HEK293 (cell line): ENCODE measurements around the gene KDF1.
A peak's percentile ranks its signal among the peaks of the same experiment; 100 is the strongest.

Source experiments
- CTCF ChIA-PET: fragments of 350-600 bp; formaldehyde crosslinking; extraction: SDS; loops from one replicate; lab custom pipeline; 2021; ENCODE audit warnings: antibody characterized with exemption; lab: Yijun Ruan, JAX
- POLR2A ChIA-PET: fragments of 300-600 bp; formaldehyde crosslinking; extraction: SDS; loops from one replicate; lab custom pipeline; 2020; ENCODE audit warnings: antibody characterized with exemption, inconsistent platforms; lab: Yijun Ruan, JAX
- H3K27ac ChIP-seq: fragments of 200-500 bp; sonication (Bioruptor generic); 2 replicates; pipeline ENCODE4 v1.5.1; 2014; ENCODE audit warnings: low read depth, low read length, control low read depth, inconsistent platforms; ENCODE audit errors: extremely low read depth
- H3K36me3 ChIP-seq, 2 experiments: fragments of 200-500 bp in 1 of 2; sonication (Bioruptor generic) in 1 of 2; 1 replicate in 1 of 2; 2 replicates in 1 of 2; pipeline ENCODE4 v1.5.1; 2014 to 2017; ENCODE audit warnings: inconsistent platforms in 2 of 2, low read length in 2 of 2; ENCODE audit not compliant: control insufficient read depth in 2 of 2, insufficient read depth in 1 of 2
- H3K4me1 ChIP-seq: fragments of 200-500 bp; sonication (Bioruptor generic); 2 replicates; pipeline ENCODE4 v1.5.1; 2014; ENCODE audit warnings: mild to moderate bottlenecking, low read length, inconsistent platforms; ENCODE audit not compliant: control insufficient read depth, insufficient read depth
- H3K4me3 ChIP-seq: 2 replicates; pipeline ENCODE4 v1.5.1; 2011; ENCODE audit warnings: low read depth, mild to moderate bottlenecking, control low read depth, low read length, moderate library complexity
- H3K9me3 ChIP-seq: fragments of 200-500 bp; sonication (Bioruptor generic); 2 replicates; pipeline ENCODE4 v1.5.1; 2014; ENCODE audit warnings: low read depth, low read length, inconsistent platforms; ENCODE audit not compliant: control insufficient read depth, insufficient read depth
- HIC1 ChIP-seq: fragments of 450-650 bp; formaldehyde crosslinking; IDR thresholded peaks from 2 replicates; pipeline ENCODE4 v1.5.1; 2016; ENCODE audit warnings: missing biosample characterization, missing genetic modification characterization
- HOXA7 ChIP-seq: sonication (generic); formaldehyde crosslinking; IDR thresholded peaks from 2 replicates; pipeline ENCODE4 v1.8.1; 2022; ENCODE audit warnings: missing genetic modification reagents, borderline replicate concordance
- KLF8 ChIP-seq: fragments of 450-650 bp; formaldehyde crosslinking; IDR thresholded peaks from 2 replicates; pipeline ENCODE4 v1.5.1; 2016; ENCODE audit warnings: missing biosample characterization, missing genetic modification characterization
- REST ChIP-seq: fragments of 450-650 bp; formaldehyde crosslinking; IDR thresholded peaks from 2 replicates; pipeline ENCODE4 v1.5.1; 2016; ENCODE audit warnings: missing biosample characterization, missing genetic modification characterization
- SCRT1 ChIP-seq: fragments of 450-650 bp; formaldehyde crosslinking; IDR thresholded peaks from 2 replicates; pipeline ENCODE4 v1.5.1; 2016; ENCODE audit warnings: missing biosample characterization, missing genetic modification characterization, borderline replicate concordance
- ZBTB10 ChIP-seq: fragments of 450-650 bp; formaldehyde crosslinking; IDR thresholded peaks from 2 replicates; pipeline ENCODE4 v1.5.1; 2016; ENCODE audit warnings: missing biosample characterization, missing genetic modification characterization
- ZBTB20 ChIP-seq: fragments of 450-650 bp; formaldehyde crosslinking; IDR thresholded peaks from 2 replicates; pipeline ENCODE4 v1.5.1; 2016; ENCODE audit warnings: missing biosample characterization, missing genetic modification characterization
- ZBTB48 ChIP-seq: fragments of 450-650 bp; formaldehyde crosslinking; IDR thresholded peaks from 2 replicates; pipeline ENCODE4 v1.5.1; 2016; ENCODE audit warnings: missing biosample characterization, missing genetic modification characterization
- ZBTB6 ChIP-seq: fragments of 450-650 bp; formaldehyde crosslinking; IDR thresholded peaks from 2 replicates; pipeline ENCODE4 v1.5.1; 2017; ENCODE audit warnings: missing biosample characterization, missing genetic modification characterization
- ZBTB8A ChIP-seq: fragments of 450-650 bp; formaldehyde crosslinking; IDR thresholded peaks from 2 replicates; pipeline ENCODE4 v1.5.1; 2016; ENCODE audit warnings: missing biosample characterization, missing genetic modification characterization
- ZEB2 ChIP-seq: fragments of 450-650 bp; formaldehyde crosslinking; IDR thresholded peaks from 2 replicates; pipeline ENCODE4 v1.5.1; 2016; ENCODE audit warnings: missing biosample characterization, missing genetic modification characterization
- ZFP3 ChIP-seq: fragments of 450-650 bp; formaldehyde crosslinking; IDR thresholded peaks from 2 replicates; pipeline ENCODE4 v1.5.1; 2016; ENCODE audit warnings: low read depth, missing biosample characterization, missing genetic modification characterization
- ZNF114 ChIP-seq: fragments of 450-650 bp; formaldehyde crosslinking; IDR thresholded peaks from 2 replicates; pipeline ENCODE4 v1.5.0; 2017; ENCODE audit warnings: missing biosample characterization, missing genetic modification characterization
- ZNF146 ChIP-seq: fragments of 450-650 bp; formaldehyde crosslinking; IDR thresholded peaks from 2 replicates; pipeline ENCODE4 v1.5.1; 2016; ENCODE audit warnings: missing biosample characterization, missing genetic modification characterization
- ZNF155 ChIP-seq: fragments of 450-650 bp; formaldehyde crosslinking; IDR thresholded peaks from 2 replicates; pipeline ENCODE4 v1.5.1; 2016; ENCODE audit warnings: missing biosample characterization, missing genetic modification characterization
- ZNF18 ChIP-seq: fragments of 450-650 bp; formaldehyde crosslinking; IDR thresholded peaks from 2 replicates; pipeline ENCODE4 v1.5.1; 2016; ENCODE audit warnings: missing biosample characterization, missing genetic modification characterization
- ZNF274 ChIP-seq, 2 experiments: fragments of 200-500 bp in 1 of 2; fragments of 450-650 bp in 1 of 2; sonication (Bioruptor generic) in 1 of 2; formaldehyde crosslinking in 1 of 2; IDR thresholded peaks; 2 replicates each; pipeline versions ENCODE4 v1.5.1 to v1.6.1; 2014 to 2016; ENCODE audit warnings: borderline replicate concordance in 1 of 2, inconsistent platforms in 1 of 2, low read length in 1 of 2, missing biosample characterization in 1 of 2, missing genetic modification characterization in 1 of 2
- ZNF335 ChIP-seq: fragments of 450-650 bp; formaldehyde crosslinking; conservative IDR thresholded peaks from 2 replicates; pipeline ENCODE4 v1.5.1; 2016; ENCODE audit warnings: missing biosample characterization, missing genetic modification characterization
- ZNF341 ChIP-seq: fragments of 450-650 bp; formaldehyde crosslinking; IDR thresholded peaks from 2 replicates; pipeline ENCODE4; 2016; ENCODE audit warnings: low read depth, missing biosample characterization, missing genetic modification characterization
- ZNF354C ChIP-seq: fragments of 450-650 bp; formaldehyde crosslinking; IDR thresholded peaks from 2 replicates; pipeline ENCODE4 v1.5.1; 2016; ENCODE audit warnings: missing biosample characterization, missing genetic modification characterization, low read depth, borderline replicate concordance
- ZNF596 ChIP-seq: fragments of 450-650 bp; IDR thresholded peaks from 2 replicates; pipeline ENCODE4 v1.5.0; 2018; ENCODE audit warnings: missing biosample characterization, mild to moderate bottlenecking, missing genetic modification characterization, moderate library complexity
- ZNF645 ChIP-seq: fragments of 450-650 bp; formaldehyde crosslinking; IDR thresholded peaks from 2 replicates; pipeline ENCODE4; 2016; ENCODE audit warnings: missing biosample characterization, missing genetic modification characterization
- ZNF792 ChIP-seq: fragments of 450-650 bp; formaldehyde crosslinking; IDR thresholded peaks from 2 replicates; pipeline ENCODE4 v1.5.1; 2016; ENCODE audit warnings: missing biosample characterization, missing genetic modification characterization

KDF1 gene

GRCh38 chr1:26959722-26960624 is at the start of gene KDF1:
KDF1 (minus strand) TSS chr1:26960468; CDS start chr1:26952380, 8,088 bp downstream.
- Histone ChIP-seq H3K4me3 (peak within 1 kb of the TSS; percentile 58), H3K36me3 (no peaks in the 10 kb centered on the region), H3K27ac (peak within 1 kb of the TSS; percentile 21; the same call in 1 of the 2 replicates), H3K9me3 (no peaks in the 10 kb centered on the region), H3K4me1 (no peaks in the 10 kb centered on the region; the same call in 1 of the 2 replicates)
- ChIA-PET CTCF (interaction anchor here (0.6 to 1.5 kb wide), 3 partner anchors 25 to 43 kb away, joined by 3 to 4 read pairs (median 3); no protein-coding TSS in a partner anchor), POLR2A (interaction anchor here (0.5 to 2.1 kb wide), 2 partner anchors 34 to 134 kb away, joined by 3 to 10 read pairs; partner anchors contain the start of gene TRNP1)
- TF ChIP-seq ZEB2 (tag by site-specific recombination) (no peak), HOXA7 (CRISPR knock-in tag) (no peak), ZFP3 (tag by site-specific recombination) (no peak), ZNF335 (0 out of 2 replicates have a peak, but pooled peaks have one; percentile 29), ZNF341 (tag by site-specific recombination) (0 out of 2 replicates have a peak, but pooled peaks have one; percentile 22), REST (no peak), KLF8 (tag by site-specific recombination) (no peak; the same call in 1 of the 2 replicates), ZBTB6 (tag by site-specific recombination) (no peak), ZNF596 (no peak), ZNF274 (IDR thresholded peaks at IDR 0.05; ENCODE audit: low read length) (no peak), ZNF274 (tag by site-specific recombination; IDR thresholded peaks at IDR 0.05; ENCODE audit: borderline replicate concordance) (no peak), ZNF146 (tag by site-specific recombination) (no peak), ZBTB20 (tag by site-specific recombination) (no peak; the same call in 1 of the 2 replicates), ZNF354C (tag by site-specific recombination) (no peak), ZBTB48 (tag by site-specific recombination) (peak; percentile 49; the same call in 1 of the 2 replicates), ZNF155 (tag by site-specific recombination) (no peak), ZNF645 (tag by site-specific recombination) (no peak), ZNF114 (no peak), ZBTB8A (peak; percentile 63), ZNF792 (no peak), HIC1 (tag by site-specific recombination) (peak; percentile 69), ZNF18 (tag by site-specific recombination) (no peak), ZBTB10 (0 out of 2 replicates have a peak, but pooled peaks have one; percentile 20), SCRT1 (tag by site-specific recombination) (peak; percentile 98; the same call in 1 of the 2 replicates)
